Activated CD8-positive, alpha-beta memory T cell treated with anti-CD3 and anti-CD28 coated beads for 36 hours (primary cell): ENCODE data around the gene ONECUT1. TPM values are rescaled to one million over a fixed set of nuclear protein-coding genes. Genes with fewer than 3 reads are reported as not detected.
"Not testable (repeated sequence)": the region's sequence is repeated elsewhere in the genome, so short reads cannot be mapped to it uniquely, and the experiment has no call there.

Experiments used
- CTCF ChIA-PET: fragments of 350-600 bp; sonication (Branson Sonifier 250); formaldehyde crosslinking; loops from one replicate; lab custom pipeline; 2021; ENCODE audit warnings: antibody characterized with exemption; lab: Charles Lee
- POLR2A ChIA-PET: fragments of 350-600 bp; sonication (Branson Sonifier 250); formaldehyde crosslinking; loops from one replicate; lab custom pipeline; 2021; ENCODE audit warnings: antibody characterized with exemption; lab: Charles Lee
- total RNA-seq, 2 experiments: library from RNA; stranded (reverse); gene quantifications; one replicate each; pipeline ENCODE4 v1.2.3, GENCODE V29; 2021

The ONECUT1 gene
- total RNA-seq, result not detected

GRCh38 chr15:52790169-52790708 is at the start of gene ONECUT1:
Gene ONECUT1, minus strand, starts transcription at chr15:52790336. Its CDS starts 452 bp downstream, at chr15:52789884.
- POLR2A ChIA-PET, result no interaction called here
- CTCF ChIA-PET, result interaction anchor here (1.0 to 1.3 kb wide), 2 partner anchors 9 to 11 kb away, joined by 3 read pairs; no protein-coding TSS in a partner anchor

- ChIA-PET CTCF (no interaction called here), POLR2A (no interaction called here)
Observed at GRCh38 chr15:52834379-52834778, 44.2 kb upstream of the ONECUT1 start.

- POLR2A ChIA-PET, CTCF ChIA-PET: not testable (repeated sequence)
Observed at GRCh38 chr15:52824169-52824942, 34.2 kb upstream of the ONECUT1 start.

GRCh38 chr15:52822475-52822874 is 32.3 kb upstream of the ONECUT1 start:
- CTCF ChIA-PET, result no interaction called here
- POLR2A ChIA-PET, result no interaction called here

GRCh38 chr15:52819253-52819652 is 29.1 kb upstream of the ONECUT1 start:
- ChIA-PET CTCF (no interaction called here), POLR2A (no interaction called here)

- POLR2A ChIA-PET, CTCF ChIA-PET: not testable (repeated sequence)
Observed at GRCh38 chr15:52815899-52816298, 25.8 kb upstream of the ONECUT1 start.

- ChIA-PET POLR2A (no interaction called here), CTCF (no interaction called here)
Observed at GRCh38 chr15:52808996-52809395, 18.9 kb upstream of the ONECUT1 start.

- ChIA-PET CTCF (no interaction called here), POLR2A (no interaction called here)
Observed at GRCh38 chr15:52808441-52808840, 18.3 kb upstream of the ONECUT1 start.

- ChIA-PET POLR2A (no interaction called here), CTCF (no interaction called here)
Observed at GRCh38 chr15:52806284-52806655, 16.1 kb upstream of the ONECUT1 start.

GRCh38 chr15:52805351-52806283 is 15.5 kb upstream of the ONECUT1 start:
- POLR2A ChIA-PET, result no interaction called here
- CTCF ChIA-PET, result no interaction called here

- POLR2A ChIA-PET, result interaction anchor here (0.7 kb wide), 1 partner anchor 8 kb away, joined by 5 read pairs; no protein-coding TSS in a partner anchor
- CTCF ChIA-PET, result no interaction called here
Observed at GRCh38 chr15:52804526-52805081, 14.5 kb upstream of the ONECUT1 start.

GRCh38 chr15:52803467-52804306 is 13.6 kb upstream of the ONECUT1 start:
- CTCF ChIA-PET, result no interaction called here

GRCh38 chr15:52803108-52803466 is 13.0 kb upstream of the ONECUT1 start:
- ChIA-PET CTCF (no interaction called here), POLR2A (no interaction called here)

More at GRCh38 chr15:52803467-52804306, 13.6 kb upstream of the ONECUT1 start:
- POLR2A ChIA-PET, result no interaction called here

GRCh38 chr15:52802110-52802509 is 12.0 kb upstream of the ONECUT1 start:
- CTCF ChIA-PET, result interaction anchor here (1.1 kb wide), 1 partner anchor 12 kb away, joined by 3 read pairs; the partner anchor contains the start of gene ONECUT1
- POLR2A ChIA-PET, result no interaction called here

- ChIA-PET POLR2A (no interaction called here), CTCF (interaction anchor here (1.1 kb wide), 1 partner anchor 11 kb away, joined by 3 read pairs; the partner anchor contains the start of gene ONECUT1)
Observed at GRCh38 chr15:52801748-52802085, 11.6 kb upstream of the ONECUT1 start.

- ChIA-PET POLR2A (no interaction called here), CTCF (interaction anchor here (1.1 kb wide), 1 partner anchor 11 kb away, joined by 3 read pairs; the partner anchor contains the start of gene ONECUT1)
Observed at GRCh38 chr15:52800828-52801747, 11.0 kb upstream of the ONECUT1 start.

GRCh38 chr15:52799145-52799811 is 9.1 kb upstream of the ONECUT1 start:
- POLR2A ChIA-PET, result no interaction called here
- CTCF ChIA-PET, result interaction anchor here (0.8 kb wide), 1 partner anchor 15 kb away, joined by 3 read pairs; no protein-coding TSS in a partner anchor
